ENCODE measurements around the gene DNAJA1. TPM values are rescaled to one million over a fixed set of nuclear protein-coding genes. Genes with fewer than 3 reads are reported as not detected.
A peak's percentile ranks its signal among the peaks of the same experiment; 100 is the strongest.
"Not testable (repeated sequence)": the region's sequence is repeated elsewhere in the genome, so short reads cannot be mapped to it uniquely, and the experiment has no call there.

The DNAJA1 gene
- total RNA-seq, 1 donor: 28.3 TPM

- DNase-seq (ENCODE audit: low read depth in 2 of 3, low spot score in 2 of 3): no peak
These were observed 55.5 kb downstream of the DNAJA1 start for GRCh38 chr9:33080534-33080933.

GRCh38 chr9:33081128-33081851, 56.2 kb downstream of the DNAJA1 start:
- peak; percentile 34 to 95 (median 90) for DNase-seq (ENCODE audit: low read depth in 2 of 3, low spot score in 2 of 3)

- DNase-seq (ENCODE audit: low read depth in 2 of 3, low spot score in 2 of 3): no peak
These were observed 57.1 kb downstream of the DNAJA1 start for GRCh38 chr9:33082128-33082527.

- peak in 2 of 3 donors; percentile 20 to 22 for DNase-seq (ENCODE audit: low read depth in 2 of 3, low spot score in 2 of 3)
These were observed 57.7 kb downstream of the DNAJA1 start for GRCh38 chr9:33082538-33083326.

DNA sequence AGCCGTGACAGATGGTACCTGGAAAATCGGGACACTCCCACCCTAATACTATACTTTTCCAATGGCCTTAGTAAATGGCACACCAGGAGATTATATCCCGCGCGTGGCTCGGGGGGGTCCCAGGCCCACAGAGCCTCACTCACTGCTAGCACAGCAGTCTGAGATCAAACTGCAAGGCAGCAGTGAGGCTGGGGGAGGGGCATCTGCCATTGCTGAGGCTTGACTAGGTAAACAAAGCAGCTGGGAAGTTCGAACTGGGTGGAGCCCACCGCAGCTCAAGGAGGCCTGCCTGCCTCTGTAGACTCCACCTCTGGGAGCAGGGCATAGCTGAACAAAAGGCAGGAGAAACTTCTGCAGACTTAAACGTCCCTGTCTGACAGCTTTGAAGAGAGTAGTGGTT, 60.6 kb downstream of the DNAJA1 start:
- not testable (repeated sequence) for DNase-seq (ENCODE audit: low read depth in 2 of 3, low spot score in 2 of 3)

Other genes with a start within 250 kb of the DNAJA1 start
- not detected for gene TMEM215, start 241.7 kb upstream of the DNAJA1 start, total RNA-seq
- gene APTX, start 23.6 kb upstream of the DNAJA1 start, total RNA-seq: 11.3 TPM
- 18.6 TPM for gene SMU1, start 51.4 kb downstream of the DNAJA1 start, total RNA-seq
- gene B4GALT1, start 142.1 kb downstream of the DNAJA1 start, total RNA-seq: 9.4 TPM
- gene SPINK4, start 214.9 kb downstream of the DNAJA1 start, total RNA-seq: not detected
- 34.7 TPM for gene BAG1, start 239.4 kb downstream of the DNAJA1 start, total RNA-seq
- gene CHMP5, start 239.8 kb downstream of the DNAJA1 start, total RNA-seq: 11.8 TPM

Data from hematopoietic multipotent progenitor cell (in vitro differentiated cells).